ENCODE measurements around the gene LTBP1. TPM values are rescaled to one million over a fixed set of nuclear protein-coding genes. Genes with fewer than 3 reads are reported as not detected.

LTBP1 gene
- total and polyA plus RNA-seq, 2 experiments from 2014 or later = 15.7 to 49.8 TPM

GRCh38 chr2:33069894-33070651 is 123.3 kb downstream of the LTBP1 start:
- Mint-ChIP-seq H3K4me1 (no peaks in the 10 kb centered on the region; the same call in 2 of the 3 replicates), H3K27me3 (ENCODE audit: insufficient read depth, low read depth, poor library complexity) (no peaks in the 10 kb centered on the region), H3K4me3 (no peak overlapping the region), H3K9me3 (no peaks in the 10 kb centered on the region), H3K27ac (no peak overlapping the region), H3K36me3 (ENCODE audit: low read depth) (no peaks in the 10 kb centered on the region)
- H4K20me1 ChIP-seq (replicated peaks; ENCODE audit: insufficient read depth) = no peaks in the 10 kb centered on the region
- TF ChIP-seq ZNF331 (CRISPR knock-in tag; IDR thresholded peaks at IDR 0.05; ENCODE audit: low read depth) (no peak), REST (IDR thresholded peaks at IDR 0.05; ENCODE audit: unreplicated experiment) (no peak), ZNF462 (CRISPR knock-in tag; IDR thresholded peaks at IDR 0.05) (no peak), ETS1 (IDR thresholded peaks at IDR 0.05) (no peak), CREB1 (CRISPR knock-in tag; IDR thresholded peaks at IDR 0.05; ENCODE audit: low read depth) (no peak), JUNB (IDR thresholded peaks at IDR 0.05; ENCODE audit: unreplicated experiment) (no peak)
- no peaks in the 10 kb centered on the region for H3K79me2 ChIP-seq (replicated peaks; ENCODE audit: insufficient read depth)
- H3K27ac ChIP-seq (ENCODE audit: low read depth) = no peak overlapping the region
- H3K9me2 ChIP-seq (ENCODE audit: insufficient read depth) = peaks cover 8% of the 10 kb centered on the region; the same call in 1 of the 2 replicates
- peaks cover 13% of the 10 kb centered on the region for H3K4me1 ChIP-seq (ENCODE audit: insufficient read depth)
- H3K4me2 ChIP-seq = no peak overlapping the region
- DNase-seq (ENCODE audit: low spot score) = no peak
- no peaks in the 10 kb centered on the region for H3K27me3 ChIP-seq (ENCODE audit: insufficient read depth)
- no peak overlapping the region for H2AFZ ChIP-seq
- no peaks in the 10 kb centered on the region for H3F3A ChIP-seq (replicated peaks; ENCODE audit: low read depth)
- no peaks in the 10 kb centered on the region for H3K36me3 ChIP-seq (ENCODE audit: insufficient read depth)
- ATAC-seq = no peak
- no peak overlapping the region for H3K4me3 ChIP-seq

All from GM23338 (cell line).